SK-N-SH (cell line): ENCODE results near the gene DDX28. TPM values are rescaled to one million over a fixed set of nuclear protein-coding genes. Genes with fewer than 3 reads are reported as not detected.

Experiments used
- CTCF ChIA-PET: fragments of 300-600, 350-600 bp; formaldehyde crosslinking; extraction: SDS; loops from one replicate; lab custom pipeline; 2021; lab: Yijun Ruan, JAX
- POLR2A ChIA-PET: fragments of 350-600 bp; sonication (Branson Sonifier 250); formaldehyde crosslinking; extraction: SDS; loops from one replicate; lab custom pipeline; 2020; ENCODE audit warnings: antibody characterized with exemption, inconsistent platforms; lab: Yijun Ruan, JAX
- DNase-seq: peaks from one replicate; pipeline ENCODE4 v3.0.0; 2012
- H2AFZ ChIP-seq: fragments of 200-600 bp; sonication (generic); 2 replicates; pipeline ENCODE4 v1.8.1; 2016; ENCODE audit warnings: antibody characterized with exemption, mild to moderate bottlenecking, low read depth
- H3F3A ChIP-seq: fragments of 200-600 bp; sonication (generic); replicated peaks from 2 replicates; pipeline ENCODE3; 2016; ENCODE audit warnings: antibody characterized with exemption, mild to moderate bottlenecking; ENCODE audit not compliant: insufficient read depth
- H3K27ac ChIP-seq, 2 experiments: fragments of 200-500 bp in 1 of 2; fragments of 200-600 bp in 1 of 2; sonication (Bioruptor generic) in 1 of 2; sonication (generic), shearing (Covaris generic) in 1 of 2; 2 replicates each; pipeline versions ENCODE4 v1.5.1 to v1.6.1; 2014 to 2016; ENCODE audit warnings: low read depth in 2 of 2, inconsistent platforms in 1 of 2, low read length in 1 of 2, mild to moderate bottlenecking in 1 of 2, mixed read lengths in 1 of 2
- H3K27me3 ChIP-seq: fragments of 200-600 bp; sonication (generic), shearing (Covaris generic); 2 replicates; pipeline ENCODE4 v1.6.1; 2016; ENCODE audit warnings: mixed run types; ENCODE audit not compliant: insufficient read depth
- H3K36me3 ChIP-seq, 2 experiments: fragments of 200-500 bp in 1 of 2; fragments of 200-600 bp in 1 of 2; sonication (Bioruptor generic) in 1 of 2; sonication (generic) in 1 of 2; replicated peaks in 1 of 2; 2 replicates each; pipeline versions ENCODE3 to v1.5.1; 2014 to 2016; ENCODE audit warnings: low read length in 1 of 2, mild to moderate bottlenecking in 1 of 2; ENCODE audit not compliant: insufficient read depth in 2 of 2, control insufficient read depth in 1 of 2
- H3K4me1 ChIP-seq, 2 experiments: fragments of 200-500 bp in 1 of 2; fragments of 200-600 bp in 1 of 2; sonication (Bioruptor generic) in 1 of 2; sonication (generic), shearing (Covaris generic) in 1 of 2; 2 replicates each; pipeline versions ENCODE4 v1.5.1 to v1.6.1; 2014 to 2016; ENCODE audit warnings: low read depth in 1 of 2, low read length in 1 of 2, mixed run types in 1 of 2; ENCODE audit not compliant: insufficient read depth in 2 of 2, control insufficient read depth in 1 of 2
- H3K4me2 ChIP-seq: fragments of 200-600 bp; sonication (generic), shearing (Covaris generic); 2 replicates; pipeline ENCODE4 v1.6.1; 2017; ENCODE audit warnings: mixed run types
- H3K4me3 ChIP-seq, 2 experiments: fragments of 200-500 bp in 1 of 2; fragments of 200-600 bp in 1 of 2; sonication (Bioruptor generic) in 1 of 2; sonication (generic), shearing (Covaris generic) in 1 of 2; 2 replicates each; pipeline versions ENCODE4 v1.5.1 to v1.8.1; 2014 to 2016; ENCODE audit warnings: low read depth in 2 of 2, inconsistent platforms in 1 of 2, low read length in 1 of 2, mild to moderate bottlenecking in 1 of 2, mixed read lengths in 1 of 2, moderate library complexity in 1 of 2
- H3K79me2 ChIP-seq: fragments of 200-600 bp; sonication (generic); 2 replicates; pipeline ENCODE4 v1.8.1; 2017; ENCODE audit warnings: mild to moderate bottlenecking; ENCODE audit not compliant: insufficient read depth
- H3K9ac ChIP-seq: fragments of 200-600 bp; sonication (generic); 2 replicates; pipeline ENCODE4 v1.6.1; 2017; ENCODE audit warnings: mixed run types
- H3K9me2 ChIP-seq: fragments of 200-600 bp; sonication (generic); 2 replicates; pipeline ENCODE4 v1.6.1; 2017; ENCODE audit warnings: mixed run types
- H3K9me3 ChIP-seq: fragments of 200-600 bp; sonication (generic); 2 replicates; pipeline ENCODE4 v1.6.1; 2017; ENCODE audit warnings: mixed run types, mild to moderate bottlenecking, moderate library complexity
- H4K20me1 ChIP-seq: fragments of 200-600 bp; sonication (generic); 2 replicates; pipeline ENCODE4 v1.6.1; 2017; ENCODE audit warnings: mild to moderate bottlenecking, mixed run types; ENCODE audit not compliant: insufficient read depth
- CTCF ChIP-seq: fragments of 200-600 bp; sonication (generic); IDR thresholded peaks from 2 replicates; pipeline ENCODE4 v1.6.1; 2017; ENCODE audit warnings: antibody characterized with exemption, mild to moderate bottlenecking, moderate library complexity
- EP300 ChIP-seq, 2 experiments: IDR thresholded peaks; 2 replicates each; pipeline versions ENCODE4 v1.4.0 to v1.6.1; 2012; ENCODE audit warnings: borderline replicate concordance in 1 of 2, low read depth in 1 of 2, low read length in 1 of 2
- FOXJ3 ChIP-seq: sonication (generic); formaldehyde crosslinking; IDR thresholded peaks from 2 replicates; pipeline ENCODE4 v1.5.1; 2020; ENCODE audit warnings: mild to moderate bottlenecking, missing genetic modification reagents
- GABPA ChIP-seq: IDR thresholded peaks from 2 replicates; pipeline ENCODE4 v1.4.0; 2012; ENCODE audit warnings: low read depth, mild to moderate bottlenecking
- MEF2A ChIP-seq: IDR thresholded peaks from 2 replicates; pipeline ENCODE4 v1.4.0; 2012; ENCODE audit warnings: low read depth, borderline replicate concordance
- MXI1 ChIP-seq: IDR thresholded peaks from 2 replicates; pipeline ENCODE4 v1.6.1; 2012; ENCODE audit warnings: mild to moderate bottlenecking, low read depth, low read length, improper control_type of control experiment
- NFIC ChIP-seq: IDR thresholded peaks from 2 replicates; pipeline ENCODE4 v1.4.0; 2012; ENCODE audit warnings: borderline replicate concordance
- NRF1 ChIP-seq: IDR thresholded peaks from 2 replicates; pipeline ENCODE4 v1.6.1; 2012; ENCODE audit warnings: low read depth, mild to moderate bottlenecking, low read length
- RAD21 ChIP-seq: IDR thresholded peaks from 2 replicates; pipeline ENCODE4 v1.6.1; 2012; ENCODE audit warnings: mild to moderate bottlenecking, low read length
- RFX5 ChIP-seq: IDR thresholded peaks from 2 replicates; pipeline ENCODE4 v1.6.1; 2012; ENCODE audit warnings: mild to moderate bottlenecking, improper control_type of control experiment, low read length
- YY1 ChIP-seq: IDR thresholded peaks from 2 replicates; pipeline ENCODE4 v1.4.0; 2012; ENCODE audit warnings: low read depth, mild to moderate bottlenecking
- WGBS: methylation state at CpG from one replicate; pipeline ENCODE4 v1.1.6; 2017; ENCODE audit warnings: low lambda C conversion rate; 5-methylcytosine and 5-hydroxymethylcytosine counted together
- polyA plus RNA-seq, 3 experiments: library from polyadenylated mRNA; depleted of rRNA; stranded (reverse); fragments of >200 nt; gene quantifications; 2 replicates each; pipeline ENCODE4 v1.2.3, GENCODE V29; 2012
- TF ChIP-seq, protein P1 (sequence below): IDR thresholded peaks from 2 replicates; pipeline ENCODE4 v1.6.1; 2012; ENCODE audit warnings: mild to moderate bottlenecking, low read depth, low read length, moderate library complexity
- TF ChIP-seq, protein P2 (sequence below): fragments of 150-350 bp; IDR thresholded peaks from 2 replicates; pipeline ENCODE4 v1.6.1; 2017; ENCODE audit warnings: antibody characterized with exemption, low read length, low read depth, borderline replicate concordance

Gene DDX28
- polyA plus RNA-seq, 1 of the 3 experiments (the other 2 are of a cell fraction), result 10.8 TPM

- H4K20me1 ChIP-seq, result 0 out of 2 replicates have a peak, but pooled peaks cover 2% of the 10 kb centered on the region
- H3K27ac ChIP-seq, result no peak overlapping the region
- no peaks in the 10 kb centered on the region for H3K9me3 ChIP-seq
- H2AFZ ChIP-seq, result no peak overlapping the region
- H3K36me3 ChIP-seq, result peaks cover 5 to 13% of the 10 kb centered on the region in 2 experiments
- H3K9me2 ChIP-seq, result no peaks in the 10 kb centered on the region
- no peak overlapping the region for H3K4me3 ChIP-seq
- CTCF ChIA-PET, result interaction anchor here (1.1 to 2.5 kb wide), 4 partner anchors 22 to 165 kb away, joined by 3 to 11 read pairs (median 4); partner anchors contain the start of gene NFATC3
- no peak overlapping the region for H3K9ac ChIP-seq
- peaks cover 0 to 19% of the 10 kb centered on the region in 2 experiments; a peak in 2 of 4 replicates for H3K4me1 ChIP-seq
- 81% methylated on average over 4 of the region's 4 CpGs for WGBS
- no peak for DNase-seq
- H3K79me2 ChIP-seq, result no peaks in the 10 kb centered on the region
- TF ChIP-seq RAD21, result no peak
- no peak overlapping the region for H3K4me2 ChIP-seq
- no peaks in the 10 kb centered on the region for H3K27me3 ChIP-seq
- POLR2A ChIA-PET, result no interaction called here
- H3F3A ChIP-seq, result peaks cover 36% of the 10 kb centered on the region
Measured at GRCh38 chr16:68062910-68063393, 39.9 kb upstream of the DDX28 start.

GRCh38 chr16:68061396-68061795 is 38.4 kb upstream of the DDX28 start:
- H3K9ac ChIP-seq, result no peak overlapping the region
- no peaks in the 10 kb centered on the region for H3K79me2 ChIP-seq
- H3K9me2 ChIP-seq, result no peaks in the 10 kb centered on the region
- H3K4me3 ChIP-seq, result no peak overlapping the region
- DNase-seq, result no peak
- TF ChIP-seq, protein P1, sequence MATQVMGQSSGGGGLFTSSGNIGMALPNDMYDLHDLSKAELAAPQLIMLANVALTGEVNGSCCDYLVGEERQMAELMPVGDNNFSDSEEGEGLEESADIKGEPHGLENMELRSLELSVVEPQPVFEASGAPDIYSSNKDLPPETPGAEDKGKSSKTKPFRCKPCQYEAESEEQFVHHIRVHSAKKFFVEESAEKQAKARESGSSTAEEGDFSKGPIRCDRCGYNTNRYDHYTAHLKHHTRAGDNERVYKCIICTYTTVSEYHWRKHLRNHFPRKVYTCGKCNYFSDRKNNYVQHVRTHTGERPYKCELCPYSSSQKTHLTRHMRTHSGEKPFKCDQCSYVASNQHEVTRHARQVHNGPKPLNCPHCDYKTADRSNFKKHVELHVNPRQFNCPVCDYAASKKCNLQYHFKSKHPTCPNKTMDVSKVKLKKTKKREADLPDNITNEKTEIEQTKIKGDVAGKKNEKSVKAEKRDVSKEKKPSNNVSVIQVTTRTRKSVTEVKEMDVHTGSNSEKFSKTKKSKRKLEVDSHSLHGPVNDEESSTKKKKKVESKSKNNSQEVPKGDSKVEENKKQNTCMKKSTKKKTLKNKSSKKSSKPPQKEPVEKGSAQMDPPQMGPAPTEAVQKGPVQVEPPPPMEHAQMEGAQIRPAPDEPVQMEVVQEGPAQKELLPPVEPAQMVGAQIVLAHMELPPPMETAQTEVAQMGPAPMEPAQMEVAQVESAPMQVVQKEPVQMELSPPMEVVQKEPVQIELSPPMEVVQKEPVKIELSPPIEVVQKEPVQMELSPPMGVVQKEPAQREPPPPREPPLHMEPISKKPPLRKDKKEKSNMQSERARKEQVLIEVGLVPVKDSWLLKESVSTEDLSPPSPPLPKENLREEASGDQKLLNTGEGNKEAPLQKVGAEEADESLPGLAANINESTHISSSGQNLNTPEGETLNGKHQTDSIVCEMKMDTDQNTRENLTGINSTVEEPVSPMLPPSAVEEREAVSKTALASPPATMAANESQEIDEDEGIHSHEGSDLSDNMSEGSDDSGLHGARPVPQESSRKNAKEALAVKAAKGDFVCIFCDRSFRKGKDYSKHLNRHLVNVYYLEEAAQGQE, result no peak
- TF ChIP-seq, protein P2, sequence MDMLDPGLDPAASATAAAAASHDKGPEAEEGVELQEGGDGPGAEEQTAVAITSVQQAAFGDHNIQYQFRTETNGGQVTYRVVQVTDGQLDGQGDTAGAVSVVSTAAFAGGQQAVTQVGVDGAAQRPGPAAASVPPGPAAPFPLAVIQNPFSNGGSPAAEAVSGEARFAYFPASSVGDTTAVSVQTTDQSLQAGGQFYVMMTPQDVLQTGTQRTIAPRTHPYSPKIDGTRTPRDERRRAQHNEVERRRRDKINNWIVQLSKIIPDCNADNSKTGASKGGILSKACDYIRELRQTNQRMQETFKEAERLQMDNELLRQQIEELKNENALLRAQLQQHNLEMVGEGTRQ, result no peak
- TF ChIP-seq RAD21 (no peak), FOXJ3 (CRISPR knock-in tag) (no peak), EP300 (IDR thresholded peaks at IDR 0.05; ENCODE audit: borderline replicate concordance in 1 of 2, low read depth in 1 of 2, low read length in 1 of 2) (no peak), MEF2A (no peak), GABPA (no peak), RFX5 (no peak), NFIC (no peak), MXI1 (no peak), NRF1 (no peak), CTCF (no peak), YY1 (no peak)
- no peaks in the 10 kb centered on the region for H3K9me3 ChIP-seq
- H2AFZ ChIP-seq, result no peak overlapping the region
- WGBS, result 82% methylated on average over 3 of the region's 3 CpGs
- POLR2A ChIA-PET, result no interaction called here
- peaks cover 30% of the 10 kb centered on the region for H3F3A ChIP-seq
- CTCF ChIA-PET, result interaction anchor here (0.9 to 1.6 kb wide), 3 partner anchors 9 to 245 kb away, joined by 4 to 5 read pairs (median 4); no protein-coding TSS in a partner anchor
- peaks cover 0 to 19% of the 10 kb centered on the region in 2 experiments; a peak in 2 of 4 replicates for H3K4me1 ChIP-seq
- H3K27ac ChIP-seq, result no peak overlapping the region
- 0 out of 2 replicates have a peak, but pooled peaks cover 2% of the 10 kb centered on the region for H4K20me1 ChIP-seq
- H3K4me2 ChIP-seq, result no peak overlapping the region
- peaks cover 4 to 13% of the 10 kb centered on the region in 2 experiments for H3K36me3 ChIP-seq
- no peaks in the 10 kb centered on the region for H3K27me3 ChIP-seq
